Putamen (tissue), 1 donor: ENCODE results near the gene CCDC107.
"Not testable (repeated sequence)": the region's sequence is repeated elsewhere in the genome, so short reads cannot be mapped to it uniquely, and the experiment has no call there.

ENCODE experiments used
- DNase-seq: peaks from one replicate; pipeline ENCODE4 v3.0.0-alpha.2; 2016; ENCODE audit warnings: low spot score

CCDC107 gene

GRCh38 chr9:35638751-35639150 lies 19.3 kb upstream of the CCDC107 start:
- not testable (repeated sequence) for DNase-seq

- DNase-seq: not testable (repeated sequence)
Observed at GRCh38 chr9:35639225-35639624, 18.9 kb upstream of the CCDC107 start.

DNA sequence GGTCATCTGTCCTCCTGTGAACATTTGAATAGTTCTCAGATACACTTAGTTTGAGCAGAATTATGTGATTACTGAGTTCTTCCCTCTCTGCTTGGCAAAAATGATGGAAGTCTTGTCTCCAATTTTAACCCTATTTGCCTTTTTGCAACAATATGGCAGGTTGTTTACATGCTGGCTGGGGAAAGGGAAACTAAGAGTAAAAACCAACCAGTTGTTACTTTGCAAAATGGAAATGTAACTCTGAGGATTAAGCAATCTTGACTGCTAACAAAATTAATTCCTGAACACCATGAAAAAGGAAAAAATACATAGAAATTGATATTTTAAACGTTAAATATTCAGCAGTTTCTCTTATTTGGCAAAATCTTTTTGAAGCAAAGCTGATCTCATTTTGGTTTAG lies 18.5 kb upstream of the CCDC107 start:
- no peak for DNase-seq

DNA sequence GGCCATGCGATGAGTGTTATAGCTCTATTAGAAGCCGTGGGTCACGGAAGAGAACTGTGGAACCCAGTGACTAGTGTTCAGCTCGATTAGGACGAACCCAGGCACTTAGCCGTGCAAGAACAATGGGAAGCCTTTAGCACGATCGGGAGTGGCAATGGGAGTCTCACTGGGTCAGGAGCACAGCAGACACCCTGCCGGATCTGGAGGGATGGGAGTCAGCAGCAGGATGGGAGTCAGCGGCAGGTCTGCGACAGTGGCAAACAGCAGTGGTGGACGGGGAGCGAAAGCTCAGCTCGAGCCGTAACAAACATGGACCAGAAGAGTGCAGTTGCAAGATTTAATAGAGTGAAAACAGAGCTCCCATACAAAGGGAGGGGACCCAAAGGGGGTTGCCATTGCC lies 17.7 kb upstream of the CCDC107 start:
- not testable (repeated sequence) for DNase-seq

GRCh38 chr9:35641478-35641877 lies 16.6 kb upstream of the CCDC107 start:
- DNase-seq: not testable (repeated sequence)

DNA sequence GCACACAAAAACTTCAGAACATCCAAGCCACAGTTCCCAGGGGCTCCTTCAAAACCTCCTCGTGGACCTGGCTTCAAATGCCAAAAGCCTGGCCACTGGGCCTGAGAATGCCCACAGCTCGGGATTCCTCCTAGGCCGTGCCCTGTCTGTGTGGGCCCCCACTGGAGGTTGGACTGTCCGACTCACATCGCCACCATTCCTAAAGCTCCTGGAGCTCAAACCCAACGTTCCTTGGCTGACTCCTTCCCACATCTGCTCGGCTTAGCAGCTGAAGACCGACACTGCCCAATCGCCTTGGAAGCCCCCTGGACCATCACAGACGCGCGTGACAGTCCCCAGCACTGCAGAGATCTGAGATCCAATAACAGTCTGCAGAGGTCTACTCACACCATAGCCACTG lies 15.0 kb upstream of the CCDC107 start:
- no peak for DNase-seq

- not testable (repeated sequence) for DNase-seq
Observed at GRCh38 chr9:35645736-35646135, 12.4 kb upstream of the CCDC107 start.

DNA sequence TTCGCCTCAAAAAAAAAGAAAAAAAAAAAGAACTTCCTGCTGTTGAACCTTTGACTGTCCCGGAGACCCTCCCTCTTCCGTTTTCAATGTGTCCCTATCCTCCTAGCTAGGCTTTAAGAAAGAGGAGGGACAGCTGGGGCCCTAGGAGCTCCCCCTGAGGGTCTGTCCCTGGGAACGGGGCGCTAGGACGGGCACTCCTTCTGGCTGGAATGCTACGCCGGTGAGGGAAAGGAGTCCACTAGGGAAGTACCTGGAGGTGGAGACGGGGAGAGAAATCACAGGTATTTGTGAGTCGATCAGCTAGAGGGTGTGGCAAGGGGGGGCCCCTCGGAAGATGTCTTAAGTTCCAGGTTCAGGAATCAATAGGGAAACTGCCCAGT lies 11.9 kb upstream of the CCDC107 start:
- DNase-seq: no peak

DNA sequence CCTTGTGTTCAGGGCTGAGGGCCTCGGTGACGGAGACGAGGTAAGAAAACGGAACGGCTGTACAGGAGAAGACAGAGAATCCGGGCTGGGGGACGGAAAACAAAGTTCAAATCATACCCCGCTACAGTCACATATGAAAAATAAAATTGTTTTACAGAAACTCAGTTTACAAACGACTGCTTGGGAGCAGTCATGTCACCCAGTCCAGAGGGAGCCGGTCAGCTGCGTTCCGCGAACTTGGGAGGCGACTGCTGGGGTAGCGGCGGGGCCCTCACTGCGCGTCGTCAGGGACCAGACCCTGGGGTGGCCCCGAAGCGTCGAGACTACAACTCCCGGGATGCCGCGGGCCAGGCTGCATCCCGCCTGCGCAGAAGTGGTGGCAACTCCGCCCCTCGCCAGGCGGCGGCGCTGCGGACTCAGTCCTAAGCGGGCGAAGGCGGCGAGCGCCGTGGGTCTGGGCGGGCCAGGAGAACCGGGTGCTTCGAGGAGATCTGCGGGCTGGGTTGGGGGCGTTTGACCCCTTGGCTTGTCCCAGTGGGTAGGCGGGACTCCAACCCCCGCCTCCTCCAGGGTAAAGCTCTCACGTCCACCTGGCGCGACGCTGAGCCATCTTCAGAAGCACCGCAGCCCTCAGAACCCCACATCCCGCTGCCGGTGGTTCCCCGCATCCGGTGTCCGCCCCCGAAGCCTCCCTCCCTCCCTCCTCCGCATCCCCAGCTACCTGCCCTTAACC lies 11.4 kb upstream of the CCDC107 start:
- peak; percentile 88 for DNase-seq

- no peak for DNase-seq
Observed at GRCh38 chr9:35649431-35650340, 8.4 kb upstream of the CCDC107 start.

DNA sequence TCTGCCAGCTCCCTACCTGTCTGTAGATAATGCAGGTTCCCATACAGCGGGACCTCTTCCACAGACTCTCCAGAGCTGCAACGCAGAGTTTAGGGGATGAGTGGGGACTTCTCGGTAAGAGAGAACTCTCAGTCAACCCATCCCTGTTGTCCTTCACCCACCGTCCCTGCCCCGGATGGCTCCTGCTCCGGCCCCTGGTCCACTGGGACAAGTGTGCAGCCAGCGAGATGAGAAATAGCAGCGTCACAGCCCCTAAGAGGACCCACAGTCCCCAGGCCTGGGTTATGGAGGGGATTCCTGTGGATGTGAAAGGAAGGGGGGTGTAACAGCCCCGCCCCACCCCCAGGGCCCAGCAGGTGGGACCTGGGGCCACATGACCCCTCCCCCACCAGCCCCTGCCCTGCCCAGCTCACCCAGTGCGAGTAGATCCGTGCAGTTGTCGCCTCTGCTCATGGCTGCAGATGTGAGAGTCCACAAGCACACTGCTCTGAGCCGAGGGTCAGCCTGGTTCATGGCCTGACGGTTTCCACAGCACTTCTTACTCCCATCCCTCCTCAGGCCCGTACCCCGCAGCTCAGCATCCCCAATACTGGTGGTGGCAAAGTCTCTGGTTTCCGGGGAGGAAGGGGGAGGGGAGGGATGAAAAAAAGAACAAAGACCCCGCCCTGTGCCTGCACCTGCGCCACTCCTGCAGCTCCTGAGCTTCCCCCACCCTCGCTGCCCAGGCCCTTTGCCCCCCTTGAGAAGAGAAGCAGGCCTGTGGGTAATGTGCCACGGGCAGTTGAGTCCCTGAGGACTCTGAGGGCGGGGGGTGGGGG lies 7.5 kb upstream of the CCDC107 start, which contains the start of gene SIT1:
SIT1 (minus strand) TSS at position 591 of the 818 bp plus-strand sequence; CDS start at position 513, 78 bp downstream.
- DNase-seq: no peak

DNA sequence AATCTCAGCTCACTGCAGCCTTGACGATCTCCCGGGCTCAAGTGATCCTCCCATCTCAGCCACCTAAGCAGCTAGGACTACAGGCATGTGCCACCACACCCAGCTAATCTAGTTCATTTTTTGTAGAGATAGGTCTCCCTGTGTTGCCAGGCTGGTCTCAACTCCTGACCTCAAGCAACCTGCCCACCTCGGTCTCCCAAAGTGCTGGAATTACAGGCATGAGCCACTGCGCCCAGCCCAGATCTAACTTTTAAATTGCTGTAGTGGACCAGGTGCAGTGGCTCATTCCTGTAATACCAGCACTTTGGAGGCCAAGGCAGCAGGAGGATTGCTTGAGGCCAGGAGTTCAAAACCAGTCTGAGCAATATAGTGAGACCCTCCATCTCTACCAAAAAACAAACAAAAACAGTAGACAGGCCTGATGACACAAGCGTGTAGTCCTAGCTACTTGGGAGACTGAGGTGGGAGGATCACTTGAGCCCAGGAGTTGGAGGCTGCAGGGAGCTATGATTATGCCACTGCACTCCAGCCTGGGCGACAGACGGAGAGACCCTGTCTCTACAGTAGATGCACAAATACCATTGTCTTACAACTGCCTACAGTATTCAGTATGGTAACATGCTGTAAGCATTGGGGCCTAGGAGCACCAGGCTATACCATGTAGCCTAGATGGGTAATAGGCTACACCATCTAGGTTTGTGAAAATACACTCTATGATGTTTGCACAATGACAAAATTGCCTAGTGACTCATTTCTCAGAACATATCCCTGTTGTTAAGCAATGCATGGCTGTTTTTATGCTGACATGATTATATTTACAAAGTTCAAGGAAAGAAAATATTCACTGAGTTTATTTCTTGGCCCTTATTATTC lies 5.9 kb upstream of the CCDC107 start:
- DNase-seq: no peak

- no peak for DNase-seq
Observed at GRCh38 chr9:35652829-35653209, 5.3 kb upstream of the CCDC107 start.

GRCh38 chr9:35653611-35654010 lies 4.5 kb upstream of the CCDC107 start:
- no peak for DNase-seq

DNA sequence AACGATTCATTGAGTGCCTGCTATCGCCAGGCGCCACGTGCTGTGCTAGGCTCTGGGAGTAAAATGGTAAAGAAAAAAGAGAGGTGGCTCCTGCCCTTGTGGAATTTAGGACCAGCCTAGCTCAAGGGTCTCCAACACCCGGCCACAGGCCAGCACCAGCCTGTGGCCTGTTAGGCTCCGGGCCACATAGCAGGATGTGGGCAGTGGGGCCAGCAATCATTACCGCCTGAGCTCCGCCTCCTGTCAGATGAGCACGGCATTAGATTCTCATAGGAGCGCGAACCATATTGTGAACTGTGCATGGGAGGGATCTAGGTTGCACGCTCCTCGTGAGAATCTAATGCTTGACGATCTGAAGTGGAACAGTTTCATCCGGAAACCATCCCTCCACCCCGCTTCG lies 1.7 kb upstream of the CCDC107 start:
- DNase-seq: no peak

DNA sequence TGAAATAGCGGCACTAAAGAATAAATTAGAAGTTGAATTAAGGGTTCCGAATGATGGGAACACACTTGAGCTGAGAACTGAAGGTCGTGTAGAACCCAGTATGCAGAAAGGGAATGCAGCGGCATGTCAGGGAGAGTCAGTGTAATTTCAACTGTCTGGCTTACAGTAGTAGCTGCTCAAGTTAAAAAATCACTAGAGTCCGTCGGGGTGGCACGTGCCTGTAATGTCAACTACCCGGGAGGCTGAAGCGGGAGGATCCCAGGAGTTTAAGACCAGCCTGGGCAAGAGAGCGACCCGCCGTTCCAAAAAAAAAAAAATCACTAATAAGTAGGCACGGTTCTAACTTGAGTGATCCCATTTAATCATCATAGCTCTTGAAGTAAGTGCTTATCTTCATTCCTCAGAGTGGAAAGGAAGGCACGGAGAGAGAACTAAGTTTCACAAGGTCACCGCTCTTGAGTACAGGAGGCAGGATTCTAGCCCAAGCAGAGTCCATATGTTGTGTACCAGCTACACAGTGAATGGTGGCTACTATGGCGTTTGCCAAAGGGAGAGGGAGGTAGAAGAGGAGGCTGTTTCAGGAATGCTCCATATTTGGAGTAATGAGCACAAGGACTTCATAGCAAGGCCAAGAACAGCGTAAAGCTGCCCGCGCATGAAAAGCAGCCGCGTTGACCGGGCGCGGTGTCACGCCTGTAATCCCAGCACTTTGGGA lies 1.1 kb upstream of the CCDC107 start:
- no peak for DNase-seq

DNA sequence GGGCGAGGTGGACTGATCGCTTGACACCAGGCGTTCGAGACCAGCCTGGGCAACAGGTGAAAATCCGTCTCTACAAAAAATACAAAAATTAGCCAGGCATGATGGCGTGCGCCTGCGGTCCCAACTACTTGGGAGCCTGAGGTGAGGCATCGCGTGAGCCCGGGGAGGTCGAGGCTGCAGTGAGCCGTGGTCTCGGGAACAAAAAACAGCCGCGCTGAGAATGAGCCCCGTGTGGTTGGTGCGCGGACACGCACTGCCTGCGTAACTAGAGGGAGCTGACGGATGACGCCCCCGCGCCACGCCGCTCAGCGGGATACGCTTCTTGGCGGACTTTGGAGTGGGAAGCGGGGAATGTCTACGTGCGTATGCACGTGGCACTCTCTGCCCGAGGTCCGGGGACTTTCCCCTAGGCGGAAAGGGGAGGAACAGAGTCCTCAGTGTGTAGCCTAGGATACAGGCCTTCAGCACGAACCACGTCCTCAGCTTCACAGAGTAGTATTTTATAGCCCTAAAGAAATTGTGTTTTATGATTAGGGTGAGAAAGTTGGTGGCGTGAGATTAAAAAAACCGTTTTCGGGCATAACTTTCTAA lies 451 bp upstream of the CCDC107 start, which contains the start of gene RMRP:
RMRP (minus strand) TSS at position 474 of the 591 bp plus-strand sequence.
- peak; percentile 99 for DNase-seq

- DNase-seq: no peak
Observed at GRCh38 chr9:35658968-35659220, 802 bp downstream of the CCDC107 start.

- DNase-seq: no peak
Observed at GRCh38 chr9:35659340-35659739, 1.2 kb downstream of the CCDC107 start.

DNA sequence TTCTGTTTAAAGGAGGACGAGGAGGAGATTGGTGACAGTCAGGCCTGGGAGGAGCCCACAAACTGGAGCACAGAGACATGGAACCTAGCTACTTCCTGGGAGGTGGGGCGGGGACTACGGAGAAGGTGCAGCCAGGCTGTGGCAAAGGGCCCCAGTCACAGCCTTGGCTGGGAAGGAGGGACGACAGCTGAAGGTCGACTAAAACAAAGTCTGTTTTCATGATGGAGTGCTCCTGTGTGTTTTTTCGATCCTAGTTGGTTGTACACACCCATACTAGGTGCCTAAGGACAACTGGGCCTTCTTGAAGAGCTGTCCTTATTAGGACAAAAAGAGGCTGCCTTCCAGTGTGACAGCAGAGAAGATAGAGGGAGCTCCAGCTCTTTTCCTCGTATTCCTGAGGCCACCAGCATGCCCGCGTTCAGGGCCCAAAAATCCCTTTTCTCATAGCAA lies 2.9 kb downstream of the CCDC107 start:
- DNase-seq: no peak
